GM21423 (cell line): ENCODE measurements around the gene HNRNPDL.
"Not testable (repeated sequence)": the region's sequence is repeated elsewhere in the genome, so short reads cannot be mapped to it uniquely, and the experiment has no call there.

Experiments
- ATAC-seq: cut with Tn5 transposase; IDR thresholded peaks from one replicate; pipeline ENCODE4 v1.9.1; 2021; ENCODE audit warnings: mild to moderate bottlenecking, moderate library complexity; ENCODE audit not compliant: unreplicated experiment

HNRNPDL gene

GRCh38 chr4:82390061-82390460 lies 40.2 kb downstream of the HNRNPDL start:
- ATAC-seq, result not testable (repeated sequence)

- ATAC-seq, result no peak
Measured at GRCh38 chr4:82388405-82388804, 41.9 kb downstream of the HNRNPDL start.

GRCh38 chr4:82386312-82386711 lies 44.0 kb downstream of the HNRNPDL start:
- ATAC-seq, result not testable (repeated sequence)

- no peak for ATAC-seq
Measured at GRCh38 chr4:82382751-82383150, 47.5 kb downstream of the HNRNPDL start.

- ATAC-seq, result no peak
Measured at GRCh38 chr4:82381661-82382296, 48.5 kb downstream of the HNRNPDL start.

GRCh38 chr4:82381235-82381634 lies 49.0 kb downstream of the HNRNPDL start:
- no peak for ATAC-seq

- ATAC-seq, result no peak
Measured at GRCh38 chr4:82380831-82381230, 49.4 kb downstream of the HNRNPDL start.

GRCh38 chr4:82380344-82380743 lies 49.9 kb downstream of the HNRNPDL start:
- ATAC-seq, result no peak

GRCh38 chr4:82376109-82376508 lies 54.2 kb downstream of the HNRNPDL start:
- ATAC-seq, result no peak

GRCh38 chr4:82373816-82374625 lies 56.2 kb downstream of the HNRNPDL start, which contains the start of gene HNRNPD:
Gene HNRNPD (minus strand): TSS chr4:82373991. CDS start chr4:82373678, 313 bp downstream.
- peak; percentile 93 for ATAC-seq

- peak; percentile 18 for ATAC-seq
Measured at GRCh38 chr4:82373486-82373815, 56.8 kb downstream of the HNRNPDL start.
